ENCODE measurements around the gene SPSB1.

Gene SPSB1

DNA sequence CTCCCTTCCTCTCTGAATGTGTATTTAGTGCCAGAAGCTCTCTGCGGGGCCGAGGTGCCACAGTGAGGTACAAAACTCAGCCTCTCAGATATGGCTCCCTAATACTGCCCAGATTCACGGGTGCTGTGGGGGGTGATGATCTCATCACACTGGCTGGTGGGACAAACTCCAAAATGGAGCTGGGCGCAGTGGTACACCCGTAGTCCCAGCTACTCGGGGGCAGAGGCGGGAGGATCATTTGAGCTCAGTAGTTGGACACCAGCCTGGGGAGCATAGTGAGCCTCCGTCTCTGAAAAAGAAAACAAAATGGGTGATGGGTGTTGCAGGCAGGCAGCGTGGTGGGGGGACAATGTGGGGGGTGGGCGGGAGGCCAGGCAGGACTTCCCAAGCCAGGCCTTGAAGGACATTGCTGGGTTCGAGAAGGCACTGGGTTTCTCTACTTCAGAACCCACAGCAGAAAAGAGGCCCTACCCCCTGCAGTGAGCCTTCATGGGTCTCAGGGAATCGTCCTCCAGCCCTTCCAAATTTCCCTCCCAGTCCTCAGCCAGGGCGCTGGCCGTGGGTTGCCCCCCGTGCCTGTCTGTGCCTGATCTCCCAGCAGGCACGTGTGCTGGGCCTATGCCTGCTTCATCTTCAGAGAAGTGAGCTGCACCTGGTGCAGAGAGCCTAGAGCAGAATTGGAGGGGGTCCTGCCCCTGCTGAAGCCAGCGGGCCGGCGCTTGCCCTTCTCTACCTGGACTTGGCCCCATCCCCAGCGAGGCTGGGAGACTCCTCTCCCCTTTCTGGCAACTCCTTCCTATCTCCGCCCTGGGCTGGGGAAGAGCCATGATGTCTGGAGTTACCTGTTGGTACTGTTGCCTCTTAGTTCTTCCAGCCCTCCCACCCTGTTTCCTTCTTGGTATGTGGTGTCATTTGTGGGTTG, 44.1 kb upstream of the SPSB1 start:
- Histone ChIP-seq H3K27me3 (ENCODE audit: insufficient read depth, poor library complexity, severe bottlenecking) (no peaks in the 10 kb centered on the region), H3K4me3 (replicated peaks; ENCODE audit: insufficient read depth, low read length) (no peak overlapping the region), H3K27ac (replicated peaks) (no peak overlapping the region)
- DNase-seq (ENCODE audit: low read depth in 1 of 2, low spot score in 1 of 2), result no peak
- TF ChIP-seq REST (IDR thresholded peaks at IDR 0.05; ENCODE audit: insufficient replicate concordance, low read depth), result no peak

DNA sequence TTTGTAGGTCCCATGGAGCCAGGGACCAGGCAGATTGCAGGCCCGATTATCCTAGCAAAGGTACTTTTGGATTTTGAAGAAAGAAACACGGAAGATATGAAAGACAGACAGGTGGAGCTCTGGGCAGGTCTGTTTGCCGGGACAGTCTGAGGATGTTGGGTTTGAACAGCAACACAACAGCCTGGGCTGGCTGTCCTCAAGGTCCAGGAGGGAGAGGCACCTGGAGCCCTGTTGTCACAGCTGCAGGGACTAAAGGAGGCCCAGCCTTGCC, 43.5 kb upstream of the SPSB1 start:
- TF ChIP-seq GABPA (IDR thresholded peaks at IDR 0.05; ENCODE audit: low read depth) (no peak), SPI1 (IDR thresholded peaks at IDR 0.05; ENCODE audit: borderline replicate concordance, low read depth) (no peak), POLR2AphosphoS5 (IDR thresholded peaks at IDR 0.05; ENCODE audit: low read depth) (no peak), REST (IDR thresholded peaks at IDR 0.05; ENCODE audit: insufficient replicate concordance, low read depth) (no peak), CTCF (IDR thresholded peaks at IDR 0.05; ENCODE audit: insufficient read depth, low read length) (no peak)
- H3K27me3 ChIP-seq (ENCODE audit: insufficient read depth, poor library complexity, severe bottlenecking), result no peaks in the 10 kb centered on the region

GRCh38 chr1:9249534-9250410, 42.9 kb upstream of the SPSB1 start:
- H3K4me3 ChIP-seq (replicated peaks; ENCODE audit: insufficient read depth, low read length), result no peak overlapping the region
- 0 out of 2 replicates have a peak overlapping the region, but pooled peaks have one; percentile 6 for H3K27ac ChIP-seq (replicated peaks)
- DNase-seq (ENCODE audit: low read depth in 1 of 2, low spot score in 1 of 2), result peak in 1 of 2 experiments; percentile 77
- H3K27me3 ChIP-seq (ENCODE audit: insufficient read depth, poor library complexity, severe bottlenecking), result no peaks in the 10 kb centered on the region
- TF ChIP-seq REST (IDR thresholded peaks at IDR 0.05; ENCODE audit: insufficient replicate concordance, low read depth), result no peak
- TF ChIP-seq CTCF (IDR thresholded peaks at IDR 0.05; ENCODE audit: insufficient read depth, low read length), result peak; percentile 82
- no peak for TF ChIP-seq SPI1 (IDR thresholded peaks at IDR 0.05; ENCODE audit: borderline replicate concordance, low read depth)

More for the DNA sequence above, 43.5 kb upstream of the SPSB1 start:
- no peak overlapping the region for H3K4me3 ChIP-seq (replicated peaks; ENCODE audit: insufficient read depth, low read length)
- no peak overlapping the region for H3K27ac ChIP-seq (replicated peaks)
- DNase-seq (ENCODE audit: low read depth in 1 of 2, low spot score in 1 of 2), result no peak

Measured in HL-60 (cell line).